ENCODE data around the gene AAMDC. TPM values are rescaled to one million over a fixed set of nuclear protein-coding genes. Genes with fewer than 3 reads are reported as not detected.

Gene AAMDC
- total and polyA plus RNA-seq, 10 of the 15 experiments (the other 5 are each of a cell fraction or from before 2014, with no cell fraction given) = 3.7 to 38.3 (median 11.2) TPM

- Histone ChIP-seq H3K36me3 (ENCODE audit: control insufficient read depth in 2 of 2, insufficient read depth in 2 of 2, low read length in 1 of 2) (peaks cover 0 to 10% of the 10 kb centered on the region in 2 experiments; a peak in 2 of 4 replicates), H3K27me3 (replicated peaks in 1 of 2; ENCODE audit: control insufficient read depth in 2 of 2, insufficient read depth in 2 of 2, low read length in 1 of 2) (no peaks in the 10 kb centered on the region), H2AFZ (ENCODE audit: control insufficient read depth, low read depth, low read length) (no peak overlapping the region), H3K79me2 (ENCODE audit: control insufficient read depth, insufficient read depth, low read length) (peaks cover 34% of the 10 kb centered on the region), H4K20me1 (ENCODE audit: control insufficient read depth, insufficient read depth) (no peaks in the 10 kb centered on the region; the same call in 1 of the 2 replicates), H3K4me1 (ENCODE audit: control insufficient read depth, insufficient read depth, low read length) (peaks cover 17% of the 10 kb centered on the region; the same call in 1 of the 2 replicates), H3K9ac (ENCODE audit: control insufficient read depth, insufficient read depth, low read length) (no peak overlapping the region), H3K4me2 (ENCODE audit: control insufficient read depth, insufficient read depth) (no peak overlapping the region), H3K27ac (ENCODE audit: control insufficient read depth, insufficient read depth) (no peak overlapping the region), H3K9me3 (replicated peaks; ENCODE audit: control insufficient read depth, insufficient read depth, low read length) (no peaks in the 10 kb centered on the region), H3K4me3 (no peak overlapping the region)
- FAIRE-seq (no peak), DNase-seq (ENCODE audit: low read depth, low spot score) (no peak), ATAC-seq (no peak)
- POLR2A ChIA-PET = no interaction called here
- TF ChIP-seq REST (IDR thresholded peaks at IDR 0.05; ENCODE audit: low read depth, low read length) (peak; percentile 77), TBL1XR1 (IDR thresholded peaks at IDR 0.05; ENCODE audit: low read depth, low read length) (no peak)
- RAD21 ChIA-PET (ENCODE audit: unreplicated experiment) = no interaction called here
- SMC1A ChIA-PET (ENCODE audit: uncharacterized antibody, unreplicated experiment) = no interaction called here
- BruUV-seq (replicated peaks) = no TSS peak
- in situ Hi-C loops (cut with MboI) = loop anchor here (5.0 kb wide), 1 partner anchor 222 kb away; no protein-coding TSS in a partner anchor
- CTCF ChIA-PET = interaction anchor here (0.7 to 1.4 kb wide), 2 partner anchors 74 to 219 kb away, joined by 3 to 6 read pairs; no protein-coding TSS in a partner anchor
- intact Hi-C loops (cut with micrococcal nuclease; ENCODE audit: unreplicated experiment) = loop anchor here (5.0 kb wide), 1 partner anchor 42 kb away; the partner anchor contains the start of genes AAMDC and RSF1
These were observed 41.0 kb upstream of the AAMDC start for GRCh38 chr11:77779935-77780334.

DNA sequence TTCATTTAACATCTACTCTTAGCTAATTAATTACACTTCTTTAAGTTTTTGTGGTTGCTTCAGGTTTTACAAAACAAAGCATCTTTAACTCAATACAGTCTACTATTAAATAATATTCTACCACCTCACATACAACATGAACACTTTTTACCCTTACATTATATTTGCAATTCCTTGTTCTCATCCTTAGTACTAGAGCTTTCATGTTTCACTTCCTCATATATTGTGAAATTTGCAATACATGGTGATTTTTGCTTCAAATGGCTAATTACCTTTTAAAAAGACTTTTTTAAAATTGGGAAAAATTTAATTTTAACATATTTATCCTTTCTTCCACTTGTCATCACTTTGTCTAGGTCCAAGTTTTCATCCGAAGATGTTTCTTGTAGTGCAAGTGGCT, 37.9 kb upstream of the AAMDC start:
- in situ Hi-C loops (cut with MboI) = no loop called here
- peak; percentile 81; the same call in 1 of the 2 replicates for TF ChIP-seq SPI1 (IDR thresholded peaks at IDR 0.05; ENCODE audit: borderline replicate concordance, insufficient read depth, low read depth, low read length)
- no peak for TF ChIP-seq CBX3 (IDR thresholded peaks at IDR 0.05; ENCODE audit: borderline replicate concordance, low read depth)
- no peak for TF ChIP-seq PAX5 (IDR thresholded peaks at IDR 0.05; ENCODE audit: borderline replicate concordance, low read depth, low read length)
- no peak for TF ChIP-seq RELA (IDR thresholded peaks at IDR 0.05; ENCODE audit: borderline replicate concordance, partially characterized antibody)
- TF ChIP-seq TCF12 (IDR thresholded peaks at IDR 0.05; ENCODE audit: low read depth, low read length) = no peak
- TF ChIP-seq NR2C2 (IDR thresholded peaks at IDR 0.05; ENCODE audit: borderline replicate concordance, control insufficient read depth, insufficient read length, low read depth) = no peak
- TF ChIP-seq, protein P1, sequence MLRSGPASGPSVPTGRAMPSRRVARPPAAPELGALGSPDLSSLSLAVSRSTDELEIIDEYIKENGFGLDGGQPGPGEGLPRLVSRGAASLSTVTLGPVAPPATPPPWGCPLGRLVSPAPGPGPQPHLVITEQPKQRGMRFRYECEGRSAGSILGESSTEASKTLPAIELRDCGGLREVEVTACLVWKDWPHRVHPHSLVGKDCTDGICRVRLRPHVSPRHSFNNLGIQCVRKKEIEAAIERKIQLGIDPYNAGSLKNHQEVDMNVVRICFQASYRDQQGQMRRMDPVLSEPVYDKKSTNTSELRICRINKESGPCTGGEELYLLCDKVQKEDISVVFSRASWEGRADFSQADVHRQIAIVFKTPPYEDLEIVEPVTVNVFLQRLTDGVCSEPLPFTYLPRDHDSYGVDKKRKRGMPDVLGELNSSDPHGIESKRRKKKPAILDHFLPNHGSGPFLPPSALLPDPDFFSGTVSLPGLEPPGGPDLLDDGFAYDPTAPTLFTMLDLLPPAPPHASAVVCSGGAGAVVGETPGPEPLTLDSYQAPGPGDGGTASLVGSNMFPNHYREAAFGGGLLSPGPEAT (IDR thresholded peaks at IDR 0.05; ENCODE audit: low read depth) = peak; percentile 33; the same call in 1 of the 2 replicates

More for the DNA sequence above, 37.9 kb upstream of the AAMDC start:
- Histone ChIP-seq H3K4me2 (ENCODE audit: control insufficient read depth, insufficient read depth) (no peak overlapping the region), H3K4me1 (ENCODE audit: control insufficient read depth, insufficient read depth, low read length) (peaks cover 17% of the 10 kb centered on the region; the same call in 1 of the 2 replicates), H3K4me3 (no peak overlapping the region), H2AFZ (ENCODE audit: control insufficient read depth, low read depth, low read length) (no peak overlapping the region), H3K9ac (ENCODE audit: control insufficient read depth, insufficient read depth, low read length) (no peak overlapping the region), H3K36me3 (ENCODE audit: control insufficient read depth in 2 of 2, insufficient read depth in 2 of 2, low read length in 1 of 2) (no peaks in the 10 kb centered on the region), H3K27me3 (replicated peaks in 1 of 2; ENCODE audit: control insufficient read depth in 2 of 2, insufficient read depth in 2 of 2, low read length in 1 of 2) (no peaks in the 10 kb centered on the region), H3K79me2 (ENCODE audit: control insufficient read depth, insufficient read depth, low read length) (peaks cover 45% of the 10 kb centered on the region), H3K9me3 (replicated peaks; ENCODE audit: control insufficient read depth, insufficient read depth, low read length) (no peaks in the 10 kb centered on the region), H4K20me1 (ENCODE audit: control insufficient read depth, insufficient read depth) (no peaks in the 10 kb centered on the region), H3K27ac (ENCODE audit: control insufficient read depth, insufficient read depth) (no peak overlapping the region)
- ATAC-seq (peak; percentile 54; the same call in 2 of the 3 replicates), DNase-seq (ENCODE audit: low read depth, low spot score) (no peak), FAIRE-seq (no peak)
- BruUV-seq (replicated peaks) = no TSS peak
- RAD21 ChIA-PET (ENCODE audit: unreplicated experiment) = no interaction called here
- SMC1A ChIA-PET (ENCODE audit: uncharacterized antibody, unreplicated experiment) = interaction anchor here (0.8 to 1.2 kb wide), 2 partner anchors 32 to 34 kb away, joined by 3 read pairs; no protein-coding TSS in a partner anchor
- intact Hi-C loops (cut with micrococcal nuclease; ENCODE audit: unreplicated experiment) = no loop called here
- CTCF ChIA-PET = interaction anchor here (0.8 kb wide), 1 partner anchor 217 kb away, joined by 3 read pairs; no protein-coding TSS in a partner anchor
- 96% methylated on average over 1 of the region's 1 CpG for WGBS (ENCODE audit: insufficient coverage, insufficient replicate concordance, low lambda C conversion rate, missing lambda C conversion rate)
- POLR2A ChIA-PET = no interaction called here
